ENCODE results near the gene RAB12.

Gene RAB12

DNA sequence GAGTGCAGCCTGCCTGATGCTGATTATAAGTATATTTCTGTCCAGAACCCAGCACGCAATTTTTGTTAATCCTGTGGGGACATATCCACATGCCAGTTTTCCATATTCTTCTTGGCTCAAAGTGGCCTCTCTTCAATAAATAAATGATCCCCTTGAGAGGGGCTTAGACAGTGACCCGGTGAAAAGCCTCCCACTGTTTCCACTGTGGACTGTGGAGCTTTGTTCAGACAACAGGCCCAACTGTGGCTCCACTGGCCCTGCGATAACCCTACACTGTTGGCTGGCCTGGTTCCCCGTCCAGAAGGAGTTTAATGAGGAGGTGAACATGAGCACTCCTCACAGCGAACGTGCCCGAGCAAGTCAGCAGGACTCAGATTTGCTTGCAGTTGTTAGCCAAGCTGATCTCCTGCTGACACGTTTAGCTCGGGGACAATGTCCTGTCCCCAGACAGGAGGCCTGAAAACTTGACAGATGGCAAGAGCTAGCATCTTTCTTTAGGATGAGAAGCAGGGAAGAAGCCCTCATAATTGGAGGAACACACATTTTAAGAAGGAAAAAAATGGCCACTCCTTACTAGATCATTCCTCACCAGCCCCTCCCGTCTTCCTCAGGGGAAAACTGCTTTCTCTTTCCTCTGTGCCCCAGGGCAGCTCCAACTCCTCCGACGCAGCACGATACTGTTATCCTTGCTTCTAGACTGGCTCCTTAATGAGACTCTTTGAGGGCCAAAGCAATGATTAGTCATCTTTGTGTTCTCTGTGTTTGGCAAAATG is 76.1 kb downstream of the RAB12 start:
- no peak for DNase-seq (ENCODE audit: low spot score)

DNA sequence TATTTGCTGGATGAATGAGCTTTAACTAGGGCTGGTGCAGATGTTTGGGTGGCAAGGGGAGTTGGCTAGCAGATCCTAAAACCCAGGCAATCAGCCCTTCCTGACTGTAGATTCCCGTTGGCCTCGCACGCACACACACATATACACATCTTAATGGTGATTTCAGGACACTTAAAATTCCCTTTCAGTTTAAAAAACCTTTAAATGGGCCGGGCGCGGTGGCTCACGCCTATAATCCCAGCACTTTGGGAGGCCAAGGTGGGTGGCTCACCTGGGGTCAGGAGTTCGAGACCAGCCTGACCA is 76.6 kb downstream of the RAB12 start:
- no peak for DNase-seq (ENCODE audit: low spot score)

DNA sequence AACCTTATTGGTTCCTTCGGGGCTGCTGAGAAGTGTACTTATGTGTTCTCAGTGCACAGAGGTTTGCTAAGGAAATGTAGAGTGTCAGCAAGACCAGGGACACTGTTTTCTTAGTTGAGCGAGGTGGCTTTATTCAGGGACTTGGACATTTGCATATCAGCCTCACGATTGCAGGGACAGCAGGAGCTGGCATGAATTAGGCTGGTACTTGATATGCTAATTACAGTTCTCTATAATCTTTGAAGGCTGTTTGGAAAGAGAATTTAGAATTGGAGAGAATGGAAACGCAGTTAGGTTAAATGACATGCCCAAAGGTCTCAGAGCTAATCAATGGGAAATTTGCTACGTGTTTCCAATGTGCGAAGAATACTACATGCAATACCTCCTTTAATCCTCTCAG is 77.4 kb downstream of the RAB12 start:
- DNase-seq (ENCODE audit: low spot score) = no peak

DNA sequence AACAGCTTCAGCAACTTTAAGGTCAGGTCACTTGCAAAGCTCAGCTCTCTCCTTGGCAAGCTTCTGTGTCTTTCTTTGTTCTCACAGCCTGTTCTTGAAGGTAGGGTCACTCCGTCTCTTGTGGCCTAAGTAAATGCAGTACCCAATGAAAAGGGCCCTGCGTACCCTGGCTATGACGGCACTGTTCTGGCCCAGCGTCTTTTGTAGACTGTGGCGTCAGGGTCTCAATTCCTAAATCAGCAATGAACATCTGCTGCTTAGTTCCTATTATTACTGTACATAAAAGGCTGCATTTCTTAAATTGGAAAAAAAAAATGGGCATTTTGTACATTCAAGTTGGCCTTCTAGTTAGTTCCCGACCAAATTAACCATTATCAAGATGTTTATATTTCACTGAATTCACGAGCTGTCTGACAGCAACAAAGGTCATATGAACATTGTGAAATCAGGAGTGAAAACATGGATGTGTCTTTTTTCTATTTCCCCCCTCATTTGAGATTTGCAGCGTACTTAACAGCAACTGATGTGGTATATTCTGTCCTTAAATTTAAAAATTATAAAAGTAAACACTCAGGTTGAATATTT is 79.1 kb downstream of the RAB12 start:
- DNase-seq (ENCODE audit: low spot score) = no peak

DNA sequence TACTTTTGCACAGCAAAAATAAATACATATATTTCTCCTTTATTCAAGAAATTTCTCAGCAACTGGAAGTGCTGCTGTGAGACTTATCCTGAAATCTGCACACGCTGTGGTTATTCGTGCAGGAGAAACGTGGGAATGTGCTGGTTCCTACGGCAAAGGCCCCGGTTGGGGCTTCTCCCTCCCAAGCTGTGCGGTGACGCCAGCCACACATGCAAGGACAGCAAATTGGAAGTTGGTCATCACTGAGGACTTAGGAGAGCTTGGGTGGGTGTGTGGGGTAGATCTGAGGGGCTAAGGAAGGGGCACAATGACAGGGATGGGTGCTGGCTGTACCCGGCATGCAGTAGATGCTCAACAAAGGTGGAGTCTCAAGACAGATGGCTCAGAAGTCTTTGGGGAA is 79.6 kb downstream of the RAB12 start:
- no peak for DNase-seq (ENCODE audit: low spot score)
